ENCODE results near the gene NT5C1B.

NT5C1B gene

DNA sequence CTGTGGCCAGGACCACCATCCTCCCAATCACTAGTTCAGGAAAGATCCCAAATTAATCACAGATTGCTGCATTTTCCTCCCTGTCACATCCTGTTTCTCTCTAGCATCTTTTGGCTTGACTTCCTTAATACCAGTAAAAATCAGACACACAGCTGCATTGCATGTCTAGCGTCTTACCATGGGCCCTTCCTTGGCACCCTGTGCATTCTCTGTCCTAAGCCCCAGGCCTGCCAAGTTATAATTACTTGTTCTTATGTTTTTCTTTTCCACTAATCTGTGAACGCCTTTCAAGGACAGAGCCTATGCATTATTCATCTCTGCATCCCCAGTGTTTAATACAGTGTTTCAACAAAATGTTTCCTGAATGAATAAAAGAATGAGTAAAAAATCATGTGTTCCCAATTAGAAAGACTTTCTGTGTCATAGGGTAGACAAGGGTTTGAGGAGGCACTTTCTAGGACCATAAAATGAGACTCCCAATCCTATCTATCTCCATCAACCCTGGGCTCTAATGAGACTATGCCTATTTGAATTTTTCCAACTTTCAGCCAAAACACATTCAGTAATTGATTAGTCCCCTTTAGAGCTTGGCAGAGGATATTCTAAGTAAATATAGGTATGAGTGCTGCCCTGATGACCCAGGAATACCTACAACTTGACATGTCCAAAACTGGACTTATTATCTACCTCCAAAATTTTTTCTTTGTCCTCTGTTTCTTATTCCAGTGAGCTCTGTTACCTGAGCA is 10.3 kb upstream of the NT5C1B start:
- no peak for DNase-seq

DNA sequence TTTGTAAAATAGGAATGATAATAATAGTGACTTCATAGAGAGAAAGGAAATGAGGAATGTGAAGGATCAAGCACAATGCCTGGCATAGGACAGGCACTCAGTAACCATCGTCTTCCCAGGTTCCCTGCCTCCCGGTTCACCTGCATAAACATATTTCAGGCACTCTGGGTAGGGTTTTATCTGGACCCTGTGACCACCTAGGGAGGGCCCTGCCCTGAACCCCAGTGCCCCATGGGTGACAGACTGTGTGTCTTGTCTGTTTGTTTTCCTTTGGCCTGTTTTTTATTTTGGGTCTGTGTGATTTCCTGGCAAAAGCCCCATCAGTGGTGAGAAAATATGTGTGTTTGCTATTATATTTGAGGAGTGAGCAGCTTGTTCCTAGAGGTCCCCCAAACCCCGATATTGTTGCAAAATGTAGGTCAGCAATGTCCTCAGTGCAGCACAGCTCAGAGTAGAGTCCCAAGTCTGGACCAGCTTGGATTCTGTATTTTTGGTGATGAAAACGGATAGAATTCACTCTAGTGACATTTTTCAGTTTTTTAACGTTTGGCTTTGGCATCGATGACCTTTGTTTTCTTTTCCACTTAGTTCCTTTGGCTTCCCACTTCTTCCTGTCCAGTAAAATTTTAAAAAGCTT is 9.6 kb upstream of the NT5C1B start:
- no peak for DNase-seq

DNA sequence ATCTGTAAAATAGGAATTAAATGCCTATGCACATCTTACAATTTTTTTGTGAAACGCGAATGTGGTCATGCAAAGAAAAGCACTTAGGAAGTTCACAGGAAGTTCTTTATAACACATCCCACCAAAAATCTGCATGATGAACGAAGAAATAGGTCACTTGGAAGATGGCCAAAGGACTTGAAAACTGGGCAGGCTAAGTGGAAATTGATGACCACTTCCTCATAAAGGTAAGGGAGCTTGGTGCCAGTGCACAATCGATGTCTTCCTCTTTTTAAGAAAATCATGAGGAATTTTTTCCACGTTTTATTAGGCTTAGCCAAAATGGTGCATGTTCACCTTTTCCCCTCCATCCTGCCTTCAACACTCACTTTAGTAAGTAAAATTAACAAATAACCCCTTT is 8.2 kb upstream of the NT5C1B start:
- no peak for DNase-seq

DNA sequence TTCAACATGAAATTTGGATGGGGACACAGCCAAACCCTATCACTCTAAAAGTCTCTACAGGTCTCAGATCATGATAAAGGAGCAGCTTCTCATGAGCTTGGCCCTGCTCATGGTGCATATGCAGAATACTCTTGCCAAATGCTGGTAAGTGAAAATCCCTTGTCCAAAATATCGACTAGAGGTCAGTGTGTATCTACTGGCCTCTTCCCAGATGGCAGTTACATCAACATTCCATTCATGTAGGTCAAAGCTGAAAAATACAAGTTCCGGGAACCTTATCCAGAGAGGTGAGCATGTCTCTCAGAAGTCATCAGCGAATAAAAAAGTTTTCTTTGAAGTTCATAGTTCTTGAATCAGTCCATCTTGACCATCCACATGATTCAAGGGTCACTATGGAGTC is 7.6 kb upstream of the NT5C1B start:
- DNase-seq = no peak

DNA sequence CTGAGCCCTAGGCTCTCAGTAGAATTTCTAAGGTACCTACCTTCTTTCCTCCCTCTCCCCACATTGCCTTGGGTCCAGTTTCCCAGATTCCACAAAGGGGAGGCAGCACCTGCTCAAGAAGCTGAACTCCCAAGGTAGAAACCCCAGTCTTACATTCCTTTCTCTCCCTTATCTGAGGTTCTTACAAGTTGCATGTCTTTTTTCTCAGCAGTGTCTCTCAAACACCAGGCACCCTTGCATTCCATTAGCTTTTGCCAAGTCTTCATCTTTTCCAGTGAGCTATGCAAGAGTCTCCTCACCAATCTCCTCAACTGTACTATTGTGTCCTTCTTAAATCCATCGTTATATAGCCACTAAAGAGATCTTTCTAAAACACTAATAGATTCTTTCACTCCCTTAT is 4.1 kb upstream of the NT5C1B start:
- no peak for DNase-seq

DNA sequence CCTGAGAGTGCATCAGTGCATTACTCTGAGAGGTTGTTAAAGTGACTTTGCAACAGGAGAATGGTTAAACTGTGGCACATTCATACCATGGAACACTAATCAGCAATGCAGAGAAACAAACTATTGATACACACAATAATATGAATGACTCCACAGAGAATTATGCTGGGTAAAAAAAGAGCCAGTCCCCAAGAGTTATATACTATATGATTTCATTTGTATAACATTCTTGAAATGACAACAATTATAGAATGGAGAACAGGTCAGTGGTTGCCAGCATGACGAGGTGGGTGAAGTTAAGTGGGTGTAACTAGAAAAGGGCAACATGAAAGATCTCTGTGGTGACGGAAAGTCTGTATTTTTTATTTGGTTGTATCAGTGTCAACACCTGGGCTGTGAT is 3.0 kb upstream of the NT5C1B start:
- DNase-seq = no peak

DNA sequence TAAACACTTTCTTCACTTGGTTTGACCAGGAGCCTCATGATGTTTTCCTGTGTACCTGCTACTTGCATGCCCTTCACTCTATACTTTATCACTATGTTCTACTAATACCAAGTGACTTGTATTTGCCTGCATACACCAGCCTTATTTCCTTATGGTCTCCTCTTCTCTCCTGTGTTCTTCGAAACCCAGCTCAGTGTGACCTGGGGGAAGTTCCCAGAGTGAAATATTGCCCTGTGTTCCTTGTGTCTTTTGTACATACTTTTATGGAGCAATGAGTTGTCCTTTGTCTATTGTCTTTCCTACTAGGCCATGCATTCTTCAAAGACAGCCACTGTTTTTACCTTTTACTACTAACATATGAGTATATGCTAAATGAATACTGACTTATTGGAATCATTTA is 567 bp downstream of the NT5C1B start:
- DNase-seq = no peak

DNA sequence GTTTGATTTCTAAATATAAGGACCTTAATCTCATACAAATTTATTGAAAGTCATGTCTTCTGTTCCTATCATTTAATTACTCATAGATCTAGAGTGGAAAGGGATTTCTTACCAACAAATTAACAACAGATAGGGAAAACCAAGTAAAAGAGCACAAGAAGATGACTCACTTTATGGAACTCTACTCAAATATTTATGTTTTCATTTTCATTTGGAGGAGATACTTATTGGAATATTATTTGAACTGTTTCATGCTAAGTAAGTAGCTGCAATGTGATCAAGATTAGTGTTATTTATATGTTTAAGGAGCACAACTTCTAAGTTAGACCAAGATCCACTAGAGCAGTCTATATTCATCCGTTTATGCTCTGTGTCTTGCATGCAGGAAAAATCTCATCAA is 1.3 kb downstream of the NT5C1B start:
- no peak for DNase-seq

DNA sequence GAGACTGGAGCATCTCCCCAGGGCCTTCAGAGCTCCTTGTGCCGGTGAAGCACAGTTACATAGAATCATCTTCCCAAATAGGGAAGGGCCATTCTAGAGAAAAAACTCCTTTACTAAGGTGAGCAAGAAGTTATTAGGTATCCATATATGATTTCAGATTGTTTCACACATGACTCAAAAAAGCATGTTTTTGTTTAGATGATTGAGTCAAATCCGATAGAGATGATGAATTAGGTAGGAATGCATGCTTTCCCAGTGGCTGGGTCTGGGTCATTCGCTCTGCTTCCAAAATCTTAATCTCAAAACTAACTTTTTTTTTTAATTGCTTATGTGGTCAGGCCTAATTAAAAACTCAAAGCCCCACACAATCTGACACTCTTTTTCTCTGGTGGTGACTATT is 3.8 kb downstream of the NT5C1B start:
- DNase-seq = no peak

DNA sequence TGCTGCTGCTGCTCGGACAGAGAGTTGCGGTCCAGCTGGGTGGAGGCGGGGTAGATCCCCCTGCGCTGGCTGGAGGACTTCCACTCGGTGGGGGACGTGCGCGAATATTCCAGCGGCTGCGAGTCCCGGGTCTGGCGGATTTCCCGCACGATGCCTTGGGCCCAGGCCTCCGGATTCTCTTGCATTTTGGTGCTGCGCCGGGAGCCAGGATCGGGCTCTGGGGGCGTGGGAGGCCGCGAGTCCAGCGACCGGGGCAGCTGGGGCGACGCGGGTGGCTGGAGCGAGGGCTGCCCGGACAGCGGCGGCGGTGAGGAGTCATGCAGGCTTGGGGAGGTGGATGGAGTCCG is 4.8 kb downstream of the NT5C1B start:
- no peak for DNase-seq

DNA sequence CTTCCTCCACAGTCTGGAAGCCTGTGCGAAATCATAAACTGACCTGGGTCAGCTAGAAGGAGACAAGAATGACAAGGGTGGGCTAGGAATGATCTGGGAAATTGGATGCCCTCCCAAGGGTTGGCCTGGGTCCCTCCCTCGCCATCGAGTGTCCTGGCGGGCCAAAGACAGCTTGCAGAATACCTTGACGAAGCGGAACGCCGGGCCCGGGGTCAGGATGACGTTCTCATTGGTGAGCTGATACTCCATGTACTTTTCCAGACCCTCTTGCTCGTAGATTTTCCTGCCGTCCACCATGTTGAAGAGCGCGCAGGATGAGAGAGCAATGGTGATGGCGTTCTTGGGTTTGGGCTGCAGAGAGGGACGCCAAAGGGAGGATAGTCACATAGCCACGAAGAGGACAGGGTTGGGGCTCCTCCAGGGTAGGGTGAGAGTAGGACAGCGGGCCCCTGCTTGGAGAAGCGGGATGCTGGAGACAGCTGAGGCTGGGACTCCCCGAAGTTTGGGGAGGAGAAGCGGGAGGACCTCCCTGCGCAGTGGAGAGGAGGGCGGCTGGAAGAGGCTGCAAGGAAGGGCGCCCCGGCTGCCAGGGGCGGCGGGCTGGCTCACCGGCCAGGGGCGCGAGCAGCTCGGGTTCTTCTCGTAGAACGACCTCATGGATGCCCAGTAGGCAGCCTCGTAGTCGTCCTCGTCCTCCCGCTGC is 5.3 kb downstream of the NT5C1B start:
- DNase-seq = no peak

DNA sequence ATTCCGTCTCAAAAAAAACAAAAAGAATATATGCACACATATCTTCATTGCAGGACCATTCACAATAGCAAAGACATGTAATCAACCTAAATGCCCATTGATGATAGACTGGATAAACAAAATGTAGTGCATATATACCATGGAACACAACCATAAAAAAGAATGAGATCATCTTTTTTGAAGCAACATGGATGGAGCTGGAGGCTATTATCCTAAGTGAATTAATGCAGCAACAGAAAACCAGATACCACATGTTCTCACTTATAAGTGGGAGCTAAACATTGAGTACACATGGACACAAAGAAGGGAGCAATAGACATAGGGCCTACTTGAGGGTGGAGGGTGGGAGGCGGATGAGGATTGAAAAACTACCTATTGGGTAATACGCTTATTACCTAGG is 8.8 kb downstream of the NT5C1B start:
- no peak for DNase-seq

DNA sequence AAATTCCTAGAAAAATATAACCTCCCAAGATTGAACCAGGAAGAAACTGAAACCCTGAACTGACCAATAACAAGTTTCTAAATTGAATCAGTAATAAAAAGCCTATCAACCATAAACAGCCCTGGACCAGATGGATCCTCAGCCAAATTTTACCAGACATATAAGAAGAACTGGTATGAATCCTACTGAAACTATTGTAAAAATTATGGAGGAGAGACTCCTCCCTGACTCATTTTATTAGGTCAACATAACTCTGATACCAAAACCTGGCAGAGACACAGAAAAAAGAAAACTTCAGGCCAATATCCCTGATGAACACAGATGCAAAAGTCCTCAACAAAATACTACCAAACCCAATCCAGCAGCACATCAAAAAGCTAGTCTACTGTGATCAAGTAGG is 11.3 kb downstream of the NT5C1B start:
- no peak for DNase-seq

DNA sequence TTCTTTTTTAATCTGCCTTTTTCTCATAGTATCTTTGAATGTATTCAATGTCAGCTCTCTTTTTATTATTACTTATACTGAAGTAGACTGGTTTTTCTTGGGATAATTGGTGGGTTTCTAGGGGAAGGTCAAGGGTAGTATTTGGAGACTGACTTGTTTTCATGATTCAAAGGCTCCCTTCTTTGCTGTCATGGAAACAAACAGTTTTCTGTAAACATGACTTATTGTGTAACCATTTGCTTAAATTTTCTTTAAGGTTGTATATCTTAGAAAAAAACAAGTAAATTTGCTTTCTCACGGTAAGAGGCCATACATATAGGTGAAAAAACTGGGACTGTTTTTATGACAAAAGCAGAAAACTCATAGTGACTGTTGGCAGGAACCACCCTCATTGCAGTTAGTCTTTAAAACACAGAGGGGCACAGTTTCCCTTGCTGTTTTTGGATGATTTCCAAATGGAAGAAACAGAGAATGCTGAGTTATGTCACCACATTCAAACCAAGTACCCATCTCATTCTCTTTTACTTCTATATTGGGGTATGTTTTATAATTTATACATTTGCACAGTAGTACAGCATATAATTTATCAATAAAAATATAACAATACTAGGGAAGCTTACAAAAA is 23.1 kb downstream of the NT5C1B start:
- DNase-seq = no peak

DNA sequence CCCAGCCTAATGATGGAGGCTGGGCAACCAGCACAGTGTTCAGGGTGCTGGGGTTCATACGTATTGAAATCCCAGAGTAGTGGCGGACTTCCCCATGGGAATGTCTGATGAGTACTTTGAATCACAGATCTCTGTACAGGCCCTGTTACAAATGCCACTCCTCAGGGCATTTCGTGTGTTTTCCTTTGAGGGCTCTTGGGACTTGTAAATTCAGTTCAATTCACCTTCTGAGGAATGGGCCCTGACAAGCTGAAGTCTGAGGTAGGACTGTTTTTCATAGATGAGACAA is 28.6 kb downstream of the NT5C1B start:
- no peak for DNase-seq

DNA sequence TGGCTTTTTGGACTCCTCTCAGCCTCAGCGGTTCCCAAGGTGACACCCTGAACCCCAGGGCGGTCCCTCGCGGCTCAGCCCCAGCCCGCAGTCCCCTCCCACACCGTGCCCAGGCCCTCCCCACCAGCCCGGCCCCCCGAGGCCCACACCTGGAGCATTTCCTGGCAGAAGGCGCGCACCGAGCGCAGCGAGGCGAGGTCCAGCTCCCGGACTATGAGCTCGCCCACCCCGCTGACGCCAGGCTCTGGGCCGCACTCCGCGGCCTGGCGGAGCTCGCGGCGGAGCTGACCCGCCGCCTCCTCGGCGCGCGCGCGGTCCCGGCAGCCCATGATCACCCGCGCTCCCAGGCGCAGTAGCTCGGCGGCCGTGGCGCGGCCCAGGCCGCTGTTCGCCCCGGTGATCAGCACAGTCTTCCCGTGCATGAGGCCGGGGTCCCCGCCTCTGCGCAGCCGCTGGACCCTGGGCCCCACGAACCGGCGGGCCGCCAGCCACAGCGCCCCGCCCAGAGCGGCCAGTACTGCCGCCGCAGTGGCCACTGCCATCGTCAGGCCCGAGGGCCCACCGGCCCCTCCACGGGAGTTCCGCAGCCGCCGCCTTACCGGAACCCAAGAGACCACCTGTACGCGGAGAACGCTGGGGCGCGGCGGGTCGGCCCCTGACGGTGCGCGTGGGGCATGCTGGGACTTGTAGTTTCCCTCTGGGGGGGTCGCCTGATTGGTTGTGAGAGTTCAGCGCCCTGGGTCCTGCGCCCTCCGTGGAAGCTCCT is 29.2 kb downstream of the NT5C1B start, which contains the start of gene RDH14:
Gene RDH14, minus strand, starts transcription at position 623 of the 766 bp plus-strand sequence. Its CDS starts 81 bp downstream, at position 542.
- DNase-seq = peak; percentile 94

DNA sequence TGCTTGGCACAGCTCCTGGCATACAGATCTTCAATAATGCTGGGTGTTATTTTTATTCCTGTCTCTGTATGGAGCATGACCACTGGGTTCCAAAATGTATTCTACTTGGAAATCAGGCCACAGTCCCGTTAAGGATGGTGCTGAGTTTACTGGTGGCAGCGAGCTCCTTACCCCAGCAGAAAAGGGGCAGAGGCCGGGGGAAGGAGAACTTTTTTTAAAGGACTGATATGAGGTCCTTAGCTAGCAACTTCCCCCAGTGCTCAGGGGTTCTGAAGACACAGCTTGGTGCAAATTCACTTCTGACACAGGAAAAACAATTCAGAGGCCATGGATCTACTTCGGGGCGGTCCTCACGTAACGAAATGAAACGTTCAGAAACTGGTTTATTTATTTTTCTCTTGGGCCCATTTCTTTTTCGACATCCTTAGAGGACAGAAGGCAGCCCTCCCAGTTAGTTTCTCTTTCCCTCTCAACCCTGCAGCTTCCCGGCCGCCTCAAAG is 29.8 kb downstream of the NT5C1B start:
- DNase-seq = no peak

DNA sequence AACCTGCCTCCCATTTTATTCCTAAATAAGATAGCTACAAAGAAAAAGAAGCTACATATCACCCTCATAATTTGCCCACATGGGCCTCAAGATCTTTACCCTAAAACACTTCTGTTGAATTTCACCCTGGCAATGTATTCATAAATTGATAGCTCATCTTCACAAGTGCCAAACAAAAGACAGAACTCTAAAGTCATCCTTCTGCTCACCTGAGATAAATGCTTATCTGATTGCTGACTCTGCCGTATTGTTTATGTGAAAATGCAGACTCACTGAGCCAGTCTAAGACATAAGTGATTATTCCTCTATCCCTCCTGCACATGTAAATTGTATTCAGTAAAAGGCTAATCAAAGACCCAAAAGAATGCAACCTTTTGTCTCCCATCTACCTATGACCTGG is 30.9 kb downstream of the NT5C1B start:
- DNase-seq = no peak

DNA sequence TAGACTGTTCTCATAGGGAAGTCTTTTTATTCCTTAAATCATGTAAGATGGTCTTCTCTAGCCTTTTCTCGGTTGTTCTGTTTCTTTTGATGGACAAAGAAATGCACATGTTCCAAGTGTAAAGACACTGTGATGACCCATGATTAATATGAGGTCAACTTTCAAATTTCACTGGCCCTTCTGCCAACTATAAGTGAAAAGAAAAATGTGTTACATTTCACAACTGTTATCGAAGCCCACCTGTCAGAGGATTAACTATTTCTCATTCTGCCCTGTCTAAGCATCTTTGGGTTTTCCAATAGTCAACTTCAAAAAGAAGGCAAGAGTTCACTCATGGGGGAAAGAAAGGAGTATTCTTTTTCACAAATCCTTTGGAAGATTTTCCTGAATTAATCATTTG is 32.2 kb downstream of the NT5C1B start:
- no peak for DNase-seq

DNA sequence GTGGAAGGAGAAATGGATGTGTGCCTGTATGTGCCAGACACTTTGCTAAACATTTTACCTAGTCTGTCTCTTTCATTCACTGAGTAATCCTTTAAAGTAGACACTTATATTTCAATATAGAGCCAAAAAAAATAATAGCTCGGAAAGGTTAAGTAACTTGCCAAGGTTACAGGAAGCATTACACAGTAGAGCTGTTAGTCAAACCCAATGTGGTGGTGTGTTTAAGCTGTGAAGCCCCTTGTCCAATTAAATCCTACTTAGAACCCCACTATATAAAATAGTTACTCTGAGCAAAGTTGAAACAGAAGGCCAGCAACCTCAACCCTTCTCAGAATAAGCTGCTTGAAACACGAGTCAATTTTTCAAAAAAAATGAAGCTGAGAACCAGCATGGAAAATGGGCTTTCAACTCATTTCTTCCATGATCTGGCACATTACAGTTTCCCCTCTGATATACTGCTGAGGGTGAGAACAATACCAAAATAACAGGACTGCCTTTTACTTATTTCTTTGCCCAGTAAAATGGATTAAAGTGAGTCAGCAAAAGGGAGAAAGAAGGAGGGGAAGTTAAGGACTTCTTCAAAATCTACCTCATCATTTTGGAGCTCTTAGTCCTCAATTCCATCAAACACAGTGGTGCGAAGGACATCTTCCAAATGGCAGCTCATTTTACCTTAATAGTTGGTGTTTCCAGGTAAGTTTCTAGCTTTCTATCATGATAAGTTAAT is 36.9 kb downstream of the NT5C1B start:
- no peak for DNase-seq

DNA sequence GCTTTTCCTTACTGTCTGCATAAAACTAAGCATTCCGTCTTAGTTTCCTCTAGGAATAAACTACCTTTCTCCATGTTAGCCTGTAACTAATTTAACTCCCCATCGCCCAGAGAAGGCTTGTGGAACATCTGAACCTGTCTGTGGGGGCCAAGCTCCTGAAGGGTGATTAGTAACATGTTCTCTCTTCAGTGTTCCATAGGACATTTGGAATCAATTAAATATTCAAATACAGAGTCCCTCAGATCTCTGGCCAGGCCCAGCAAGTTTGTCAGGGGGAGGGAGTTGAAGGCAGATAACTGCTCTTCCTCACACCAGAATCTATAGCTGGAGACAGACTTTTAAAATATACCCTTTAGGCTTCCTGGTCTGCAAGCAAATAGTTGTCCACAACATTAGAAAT is 37.7 kb downstream of the NT5C1B start:
- DNase-seq = no peak

DNA sequence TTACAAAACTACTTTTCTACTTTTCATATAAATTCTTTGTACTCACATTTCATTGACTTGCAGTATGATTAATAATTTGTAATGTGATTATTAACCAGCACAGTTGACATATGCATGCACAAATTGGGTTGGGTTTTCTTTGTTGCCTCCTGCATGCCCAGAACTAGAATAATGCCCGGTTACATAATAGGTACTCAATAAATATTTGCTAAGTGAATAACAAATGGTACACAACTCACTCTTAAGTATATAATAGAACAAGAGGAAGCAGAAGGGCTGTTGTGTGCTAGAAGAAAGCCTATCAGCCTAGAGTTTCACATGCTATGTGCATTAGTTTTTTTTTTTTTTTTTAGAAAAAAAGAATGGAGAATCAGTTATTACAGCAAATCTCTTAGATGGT is 38.2 kb downstream of the NT5C1B start:
- DNase-seq = no peak
